Raji (cell line): ENCODE data around the gene CYB5B.

ENCODE experiments used
- POLR2A ChIP-seq: IDR thresholded peaks from 2 replicates; pipeline ENCODE4 v1.6.1; 2011; ENCODE audit warnings: low read depth, low read length, control low read depth; ENCODE audit not compliant: insufficient read depth

Gene CYB5B

GRCh38 chr16:69424935-69425784 lies 741 bp downstream of the CYB5B start:
- no peak for TF ChIP-seq POLR2A

GRCh38 chr16:69428652-69429051 lies 4.2 kb downstream of the CYB5B start:
- TF ChIP-seq POLR2A = no peak

DNA sequence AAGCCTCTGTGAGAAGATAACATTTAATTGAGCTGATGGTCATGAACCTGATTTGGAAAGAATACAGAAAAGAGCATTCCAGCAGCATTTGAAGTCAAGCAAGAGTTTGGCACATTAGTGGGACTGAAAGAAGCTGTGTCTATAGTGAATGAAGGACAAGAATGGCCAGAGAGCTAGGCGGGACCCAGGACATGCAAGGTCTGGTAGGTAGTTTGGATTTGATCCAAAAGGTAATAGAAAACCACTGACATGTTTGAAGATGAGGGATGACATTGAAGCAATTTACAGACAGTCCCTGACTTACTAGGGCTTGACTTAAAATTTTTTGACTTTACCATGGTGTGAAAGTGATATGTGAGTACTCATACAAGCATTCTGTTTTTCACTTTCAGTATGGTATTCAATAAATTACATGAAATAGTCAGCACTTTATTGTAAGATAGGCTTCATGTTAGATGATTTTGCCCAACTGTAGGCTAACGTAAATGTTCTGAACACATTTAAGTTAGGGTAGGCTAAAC lies 7.6 kb downstream of the CYB5B start:
- TF ChIP-seq POLR2A = no peak

- no peak for TF ChIP-seq POLR2A
Measured at GRCh38 chr16:69434066-69434465, 9.6 kb downstream of the CYB5B start.

DNA sequence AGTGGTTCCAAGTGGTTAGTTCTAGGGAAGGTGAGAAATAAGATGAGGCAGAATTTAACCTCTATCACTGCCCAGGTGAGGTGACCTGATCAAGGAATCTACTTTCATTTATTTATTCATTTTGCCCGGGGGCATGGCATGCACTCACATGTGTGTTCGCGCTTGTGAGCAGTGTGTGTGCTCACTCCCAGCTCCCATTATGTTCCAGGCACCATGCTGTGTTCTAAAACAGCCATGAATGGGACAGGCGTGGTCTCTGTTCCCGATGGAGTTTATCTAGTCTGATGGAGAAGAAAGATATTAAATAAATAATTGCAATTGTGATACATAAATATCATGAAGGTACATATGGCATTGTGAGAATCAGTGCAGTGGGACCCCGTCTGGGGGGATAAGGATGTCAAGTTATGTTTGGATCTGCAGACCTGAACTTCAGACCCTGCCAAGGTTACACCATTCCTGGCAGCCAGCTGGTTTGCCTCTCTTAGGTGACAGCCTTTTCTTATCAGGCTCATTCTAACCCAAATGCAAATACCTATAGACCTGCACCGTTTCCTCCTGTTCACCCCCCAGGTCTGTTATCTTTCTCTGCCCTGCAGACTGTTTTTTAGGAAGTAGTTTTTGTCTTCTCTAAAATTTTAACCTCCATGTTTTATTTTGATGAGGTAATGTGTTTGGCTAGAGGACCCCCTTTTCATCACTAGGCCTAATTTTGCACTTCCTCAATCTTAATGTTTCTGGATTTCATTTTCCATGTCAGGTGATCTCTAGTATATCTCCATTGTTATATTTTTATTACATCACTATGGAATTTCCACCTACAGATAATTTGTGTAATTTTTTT lies 11.8 kb downstream of the CYB5B start:
- no peak for TF ChIP-seq POLR2A

GRCh38 chr16:69436896-69437295 lies 12.5 kb downstream of the CYB5B start:
- TF ChIP-seq POLR2A = no peak

DNA sequence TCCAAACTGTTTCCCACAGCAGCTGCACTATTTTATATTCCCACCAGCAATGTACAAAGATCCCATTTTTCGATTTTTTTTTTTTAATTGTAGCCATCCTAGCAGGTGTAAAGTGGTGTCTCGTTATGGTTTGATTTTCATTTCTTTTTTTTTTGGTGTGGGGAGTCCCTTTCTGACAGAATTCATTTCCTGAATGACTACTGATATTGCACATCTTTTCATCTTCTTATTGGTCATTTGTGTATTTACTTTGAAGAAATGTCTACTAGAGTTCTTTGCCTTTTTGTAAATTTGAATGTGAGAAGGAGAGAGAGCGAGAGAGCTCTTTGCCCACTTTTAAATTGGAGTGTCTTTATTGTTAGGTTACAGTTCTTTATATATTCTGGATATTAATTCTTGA lies 14.0 kb downstream of the CYB5B start:
- no peak for TF ChIP-seq POLR2A

DNA sequence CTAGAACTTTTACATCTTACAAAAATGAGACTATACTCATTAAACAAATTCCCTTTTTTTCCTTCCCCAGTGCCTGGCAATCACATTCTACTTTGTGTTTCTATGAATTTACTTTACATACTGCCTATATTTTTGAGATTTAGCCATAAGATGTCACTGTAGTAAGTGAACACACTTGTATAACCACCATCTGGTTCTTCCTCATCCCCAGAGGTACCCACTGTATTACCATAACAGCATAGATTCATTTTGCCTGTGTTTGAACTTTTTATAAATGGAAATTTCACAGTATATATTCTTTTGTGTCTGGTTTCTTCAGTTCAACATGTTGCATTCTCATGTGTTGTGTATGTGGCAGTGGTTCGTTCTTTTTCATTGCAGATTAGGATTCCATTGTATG lies 15.8 kb downstream of the CYB5B start:
- no peak for TF ChIP-seq POLR2A

DNA sequence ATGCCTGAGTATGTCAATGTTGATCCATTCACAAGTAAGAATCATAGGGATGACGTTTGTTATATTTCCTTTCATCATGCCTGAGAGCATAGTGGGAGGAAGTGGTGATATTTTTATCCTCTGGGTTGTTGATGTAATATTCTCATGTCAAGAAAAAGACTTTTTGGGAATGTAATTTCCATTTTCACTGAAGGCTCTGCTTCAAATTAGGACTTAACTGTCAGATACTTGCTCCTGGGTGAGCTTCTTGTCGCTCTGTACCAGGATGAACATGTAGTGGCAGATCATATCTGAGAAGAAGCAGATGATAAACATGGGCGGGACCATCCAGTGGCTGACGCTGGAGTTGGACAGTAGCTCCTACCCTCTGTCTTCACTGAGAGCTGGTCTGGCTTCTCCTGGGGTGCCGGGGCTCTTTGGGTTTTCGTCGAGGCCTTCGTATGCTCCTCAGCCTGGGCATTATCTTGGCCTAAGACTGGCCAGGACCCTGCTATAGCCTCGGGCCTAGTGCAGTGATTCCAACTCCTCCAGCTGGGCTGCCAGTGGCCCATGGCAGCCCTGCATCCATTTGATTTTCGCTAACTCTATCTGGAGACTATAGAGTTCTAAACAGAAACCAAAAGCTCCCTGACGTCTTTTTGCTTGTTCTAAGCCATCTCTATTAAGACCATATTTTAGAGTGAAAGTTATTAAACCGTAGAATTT lies 19.7 kb downstream of the CYB5B start:
- TF ChIP-seq POLR2A = no peak

GRCh38 chr16:69444873-69445517 lies 20.6 kb downstream of the CYB5B start:
- no peak for TF ChIP-seq POLR2A

DNA sequence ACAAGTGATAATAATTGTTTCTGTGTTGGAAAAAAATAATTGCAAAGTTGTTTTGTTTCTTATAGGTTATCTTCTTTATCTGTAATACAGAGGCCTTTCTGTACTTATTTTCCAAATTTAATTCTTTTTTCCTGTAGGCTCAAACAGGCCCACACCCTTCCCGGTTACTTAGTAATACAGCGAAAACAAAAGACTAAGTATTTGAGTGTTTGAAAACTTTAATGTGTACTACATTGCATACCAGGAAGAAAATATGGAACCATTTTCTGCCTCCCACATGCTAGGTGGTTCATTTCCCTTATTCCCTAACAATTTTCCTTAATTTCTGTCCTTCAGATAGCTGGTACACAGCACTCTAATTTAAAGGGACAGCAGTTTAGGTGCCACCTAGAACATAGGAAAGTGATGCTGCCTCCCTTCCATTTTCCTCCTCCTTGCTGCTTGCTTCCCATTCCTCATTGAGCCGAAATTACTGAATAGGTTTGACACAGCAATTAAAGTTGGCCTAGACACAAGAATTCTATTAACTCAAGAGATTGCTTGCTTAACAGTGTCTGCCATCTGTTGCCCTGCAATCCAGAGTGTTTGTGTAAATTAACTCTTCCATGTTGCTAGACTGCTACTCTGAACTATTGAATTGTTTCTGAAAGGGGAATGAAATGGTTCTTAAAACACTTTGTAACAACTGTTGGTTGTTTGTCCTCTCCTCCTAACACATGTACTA lies 24.2 kb downstream of the CYB5B start:
- TF ChIP-seq POLR2A = no peak

- no peak for TF ChIP-seq POLR2A
Measured at GRCh38 chr16:69451166-69451565, 26.7 kb downstream of the CYB5B start.

DNA sequence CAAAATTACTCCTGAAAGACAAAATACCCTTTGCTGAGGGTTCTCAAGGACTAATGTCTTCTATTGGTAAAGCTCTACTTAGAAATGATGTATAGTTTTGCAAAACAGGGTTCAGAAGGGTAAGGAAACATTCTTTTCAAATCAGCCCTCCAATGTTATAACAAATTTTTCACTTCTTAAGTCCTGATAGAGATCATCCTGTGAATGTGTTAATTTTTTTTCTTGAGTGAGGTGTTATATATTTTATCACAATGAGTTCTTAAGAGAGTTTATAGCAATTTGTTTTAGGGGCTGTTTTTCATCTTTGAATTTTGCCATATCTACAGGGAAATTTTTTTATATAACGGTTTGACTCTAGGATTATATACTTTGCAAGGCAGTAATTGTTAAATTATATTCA lies 29.5 kb downstream of the CYB5B start:
- no peak for TF ChIP-seq POLR2A

- no peak for TF ChIP-seq POLR2A
Measured at GRCh38 chr16:69463876-69464275, 39.5 kb downstream of the CYB5B start.

- no peak for TF ChIP-seq POLR2A
Measured at GRCh38 chr16:69465083-69465721, 40.8 kb downstream of the CYB5B start.
